ENCODE measurements around the gene ZNF217.
"Not testable (repeated sequence)": the region's sequence is repeated elsewhere in the genome, so short reads cannot be mapped to it uniquely, and the experiment has no call there.

Gene ZNF217

DNA sequence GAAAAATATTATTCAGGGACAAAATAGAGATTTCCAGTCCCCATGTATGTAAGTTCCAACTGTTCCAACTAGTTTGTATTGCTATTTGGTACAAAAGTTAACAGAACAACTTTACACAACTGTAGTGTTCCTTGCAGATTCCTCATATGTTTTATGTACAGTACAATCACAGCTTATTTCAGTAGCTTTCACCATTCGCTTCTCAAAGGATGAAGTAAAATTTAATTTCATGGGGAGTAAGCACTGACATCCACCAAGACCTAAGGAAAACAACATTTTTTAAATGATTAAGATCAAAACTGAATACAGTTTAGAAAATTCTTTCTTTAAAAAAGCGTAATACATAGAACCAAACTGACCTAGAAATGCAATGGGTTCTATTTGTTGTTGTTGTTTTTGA, 24.6 kb downstream of the ZNF217 start:
- no peak for DNase-seq (ENCODE audit: low read depth)

DNA sequence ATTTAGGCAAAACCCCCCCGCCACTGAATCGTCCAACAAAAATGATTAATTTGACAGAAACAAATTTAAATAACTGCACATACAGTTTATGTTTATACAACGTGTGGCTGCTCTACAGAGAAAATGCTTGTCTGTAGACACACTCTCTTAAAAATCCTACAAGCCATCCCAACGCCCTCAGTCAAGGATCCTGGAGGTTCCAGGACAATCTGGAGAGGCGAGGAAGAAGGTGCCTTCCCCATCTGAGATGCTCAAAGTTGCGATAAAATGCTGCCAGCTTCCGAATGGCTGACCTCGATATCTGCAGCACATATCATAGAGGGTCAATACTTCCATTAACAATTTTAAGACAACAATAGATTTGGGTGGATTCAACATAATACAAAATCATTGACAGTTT, 25.3 kb downstream of the ZNF217 start:
- DNase-seq (ENCODE audit: low read depth): no peak

DNA sequence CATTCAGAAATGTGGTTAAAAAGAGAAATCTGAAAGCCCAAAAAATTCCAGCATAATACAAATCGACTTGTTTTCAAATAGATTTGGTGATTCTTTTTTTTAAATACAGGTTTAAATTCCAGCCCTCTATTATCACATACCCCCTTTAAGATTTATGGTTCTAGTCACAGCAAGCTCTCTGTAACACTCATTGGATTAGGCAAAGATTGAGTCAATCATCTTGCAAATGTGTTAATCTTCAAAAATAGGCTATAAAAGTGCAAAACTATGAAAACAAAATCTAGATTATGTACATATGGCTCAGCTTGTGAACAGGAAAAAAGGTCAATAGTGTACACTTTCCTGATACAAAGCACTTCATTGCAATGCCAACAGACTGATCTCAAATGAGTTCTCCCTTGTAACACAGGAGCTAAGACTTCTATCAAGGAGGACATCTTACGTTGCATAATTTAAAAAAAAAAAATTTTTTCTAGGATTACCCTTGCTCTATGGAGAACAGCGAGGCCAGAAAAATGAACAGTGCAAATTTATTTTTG, 26.2 kb downstream of the ZNF217 start:
- no peak for DNase-seq (ENCODE audit: low read depth)

DNA sequence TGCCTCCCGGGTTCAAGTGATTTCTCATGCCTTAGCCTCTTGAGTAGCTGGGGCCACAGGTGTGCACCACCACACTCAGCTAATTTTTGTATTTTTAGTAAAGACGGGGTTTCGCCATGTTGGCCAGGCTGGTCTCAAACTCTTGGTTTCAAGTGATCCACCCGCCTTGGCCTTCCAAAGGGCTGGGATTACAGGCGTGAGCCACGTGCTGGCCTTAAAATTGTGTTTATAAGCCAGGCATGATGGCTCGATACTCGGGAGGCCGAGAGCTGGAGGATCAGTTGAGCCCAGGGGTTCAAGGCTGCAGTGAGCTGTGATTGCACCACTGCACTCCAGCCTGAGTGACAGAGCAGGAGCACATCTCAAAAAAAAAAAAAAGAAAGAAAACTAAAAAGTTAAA, 27.0 kb downstream of the ZNF217 start:
- not testable (repeated sequence) for DNase-seq (ENCODE audit: low read depth)

DNA sequence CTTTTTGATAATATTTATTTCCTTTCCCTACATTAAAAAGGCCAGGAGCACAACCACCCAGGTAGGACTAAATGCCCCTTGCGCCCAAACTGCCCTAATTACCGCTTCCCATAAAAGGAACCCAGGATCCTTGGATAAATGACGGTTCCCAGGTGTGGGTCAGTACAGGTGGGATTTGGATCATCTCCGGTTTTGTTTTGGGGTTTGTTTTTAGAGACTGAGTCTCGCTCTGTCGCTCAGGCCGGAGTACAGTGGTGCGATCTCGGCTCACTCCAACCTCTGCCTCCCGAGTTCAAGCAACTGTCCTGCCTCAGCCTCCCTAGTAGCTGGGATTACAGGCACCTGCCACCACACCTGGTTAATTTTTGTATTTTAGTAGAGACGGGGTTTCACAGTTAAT, 28.4 kb downstream of the ZNF217 start:
- no peak for DNase-seq (ENCODE audit: low read depth)

DNA sequence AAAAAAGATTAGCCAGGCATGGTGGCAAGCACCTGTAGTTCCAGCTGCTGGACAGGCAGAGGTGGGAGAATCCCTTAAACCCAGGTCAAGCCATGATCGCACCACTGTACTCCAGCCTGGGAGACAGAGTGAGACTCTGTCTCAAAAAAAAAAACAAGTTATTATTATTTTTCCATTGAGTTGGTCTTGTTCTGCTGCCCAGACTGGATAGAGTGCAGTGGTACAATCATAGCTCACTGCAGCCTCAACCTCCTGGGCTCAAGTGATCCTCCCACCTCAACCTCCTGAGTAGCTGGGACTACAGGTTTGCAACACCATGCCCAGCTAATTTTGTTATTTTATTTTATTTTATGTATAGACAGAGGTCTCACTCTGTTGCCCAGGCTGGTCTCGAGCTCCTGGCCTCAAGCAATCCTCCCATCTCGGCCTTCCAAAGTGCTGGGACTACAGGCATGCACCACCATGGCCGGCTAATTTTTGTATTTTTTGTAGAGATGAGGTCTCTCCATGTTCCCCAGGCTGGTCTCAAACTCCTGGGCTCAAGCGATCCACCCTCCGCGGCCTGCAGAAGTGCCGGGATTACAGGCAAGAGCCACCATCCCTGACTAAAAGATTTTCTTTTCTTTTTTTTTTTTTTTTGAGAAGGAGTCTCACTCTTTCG, 31.4 kb downstream of the ZNF217 start:
- not testable (repeated sequence) for DNase-seq (ENCODE audit: low read depth)

DNA sequence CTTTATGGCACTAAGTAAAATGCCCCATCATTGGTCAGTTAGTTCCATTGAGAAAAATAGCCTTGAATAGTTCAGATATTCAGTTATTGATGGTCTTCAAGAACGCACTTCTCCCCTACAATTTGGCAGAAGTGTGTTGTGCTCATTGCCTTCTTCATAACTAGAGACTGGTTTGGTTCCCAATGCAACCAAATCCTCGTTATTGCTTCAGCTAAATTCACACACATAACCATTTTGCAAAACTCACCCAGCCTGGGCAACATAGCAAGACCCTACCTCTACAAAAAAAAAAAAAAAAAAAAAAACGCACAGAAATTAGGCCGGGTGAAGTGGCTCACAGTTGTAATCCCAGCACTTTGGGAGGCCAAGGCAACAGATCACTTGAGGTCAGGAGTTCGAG, 32.1 kb downstream of the ZNF217 start:
- no peak for DNase-seq (ENCODE audit: low read depth)

DNA sequence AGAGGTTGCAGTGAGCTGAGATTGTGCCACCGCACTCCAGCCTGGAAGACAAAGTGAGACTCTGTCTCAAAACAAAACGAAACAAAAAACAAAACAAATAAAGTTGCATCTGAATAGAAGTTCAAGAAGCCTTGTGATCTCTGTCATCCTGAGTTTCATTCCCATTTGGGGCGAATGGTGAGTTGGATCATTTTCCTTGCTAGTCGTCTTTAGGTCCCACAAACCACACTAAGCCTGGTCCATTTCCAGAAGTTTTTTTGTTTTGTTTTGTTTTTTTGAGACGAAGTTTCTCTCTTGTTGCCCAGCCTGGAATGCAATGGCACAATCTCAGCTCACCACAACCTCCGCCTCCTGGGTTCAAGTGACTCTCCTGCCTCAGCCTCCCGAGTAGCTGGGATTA, 33.8 kb downstream of the ZNF217 start:
- DNase-seq (ENCODE audit: low read depth): no peak

DNA sequence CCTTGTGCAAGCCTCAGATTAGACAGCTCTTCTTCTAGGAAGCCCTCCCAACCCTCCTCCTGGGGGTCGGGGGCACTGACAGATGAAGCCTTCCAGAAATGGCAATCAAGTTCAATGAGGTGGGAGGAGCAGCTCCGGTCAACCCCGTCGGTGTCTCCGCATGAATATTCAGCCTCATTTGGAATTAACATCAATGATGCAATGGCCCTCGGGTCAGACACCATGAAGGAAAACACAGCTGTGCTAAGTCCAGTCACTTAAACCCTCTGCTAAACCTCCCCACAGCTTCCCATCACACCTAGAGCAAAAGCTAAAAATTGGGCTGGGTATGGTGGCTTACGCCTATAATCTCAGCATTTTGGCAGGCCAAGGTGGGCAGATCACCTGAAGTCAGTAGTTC, 36.5 kb downstream of the ZNF217 start:
- no peak for DNase-seq (ENCODE audit: low read depth)

DNA sequence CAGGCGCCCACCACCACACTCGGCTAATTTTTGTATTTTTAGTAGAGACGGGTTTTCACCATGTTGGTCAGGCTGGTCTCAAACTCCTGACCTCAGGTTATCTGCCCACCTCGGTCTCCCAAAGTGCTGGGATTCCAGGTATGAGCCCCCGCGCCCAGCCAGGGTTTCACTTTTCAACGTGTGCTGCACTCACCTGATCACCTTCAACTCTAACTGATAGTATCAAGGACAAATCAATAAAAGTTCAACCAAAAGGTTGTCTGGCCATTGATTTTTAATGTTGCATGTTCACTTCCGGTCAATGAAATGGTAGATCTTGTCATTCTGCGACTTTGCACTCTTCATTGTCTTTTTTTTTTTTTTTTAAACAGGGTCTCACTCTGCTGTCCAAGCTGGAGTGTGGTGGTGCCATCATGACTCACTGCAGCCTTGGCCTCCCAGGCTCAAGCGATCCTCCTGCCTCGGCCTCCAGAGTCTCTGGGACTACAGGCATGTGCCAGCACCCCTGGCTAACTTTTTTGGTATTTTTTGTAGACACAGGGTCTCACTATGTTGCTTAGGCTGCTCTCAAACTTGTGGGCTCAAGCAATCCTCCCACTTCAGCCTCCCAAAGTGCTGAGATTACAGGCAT, 37.3 kb downstream of the ZNF217 start:
- no peak for DNase-seq (ENCODE audit: low read depth)

DNA sequence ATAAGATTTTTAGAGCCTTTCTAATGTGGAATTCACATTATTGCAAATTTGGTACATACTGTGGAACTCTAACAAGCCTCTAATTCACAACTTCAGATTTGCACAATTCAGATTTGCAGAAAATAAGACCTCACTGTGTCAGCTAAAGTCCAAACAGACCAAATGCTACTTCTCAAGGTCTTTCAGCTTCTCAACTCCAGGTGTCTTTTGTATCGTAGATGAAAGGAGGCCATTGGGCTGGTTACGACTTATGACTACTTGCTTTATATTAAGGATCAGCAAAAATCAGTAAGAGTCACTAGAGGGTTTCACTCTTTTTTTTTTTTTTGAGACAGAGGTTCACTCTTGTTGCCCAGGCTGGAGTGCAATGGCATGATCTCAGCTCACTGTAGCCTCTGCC, 37.8 kb downstream of the ZNF217 start:
- no peak for DNase-seq (ENCODE audit: low read depth)

DNA sequence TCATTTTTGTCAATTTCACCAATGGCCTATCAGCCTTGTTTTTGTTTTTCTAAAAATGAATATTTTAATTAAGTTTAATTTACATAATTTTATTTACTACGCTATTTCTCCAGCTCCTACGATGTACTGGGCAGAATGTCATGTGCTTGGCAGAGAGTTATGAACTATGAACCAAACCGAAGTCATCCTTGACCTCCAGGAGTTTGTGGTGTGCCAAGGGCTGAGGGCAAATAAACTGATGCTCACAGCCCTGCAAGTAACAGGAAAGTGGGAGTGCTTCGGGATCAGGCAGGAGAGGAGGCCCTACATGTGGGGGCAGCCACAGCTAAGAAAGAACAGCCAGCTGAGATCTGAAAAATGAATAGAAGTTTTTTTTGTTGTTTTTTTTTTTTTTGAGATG, 38.6 kb downstream of the ZNF217 start:
- DNase-seq (ENCODE audit: low read depth): no peak

DNA sequence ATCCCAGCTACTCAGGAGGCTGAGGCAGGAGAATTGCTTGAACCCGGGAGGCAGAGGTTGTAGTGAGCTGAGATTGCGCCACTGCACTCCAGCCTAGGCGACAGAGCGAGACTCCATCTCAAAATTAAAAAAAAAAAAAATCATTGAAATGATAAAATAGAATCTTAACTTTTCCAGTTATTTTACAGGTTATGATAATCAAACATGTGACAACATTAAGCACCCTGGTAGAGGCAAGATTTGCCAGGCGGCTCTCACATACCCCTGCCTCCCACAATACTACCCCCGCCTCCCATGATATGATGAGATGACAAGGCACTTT, 41.1 kb downstream of the ZNF217 start:
- not testable (repeated sequence) for DNase-seq (ENCODE audit: low read depth)

DNA sequence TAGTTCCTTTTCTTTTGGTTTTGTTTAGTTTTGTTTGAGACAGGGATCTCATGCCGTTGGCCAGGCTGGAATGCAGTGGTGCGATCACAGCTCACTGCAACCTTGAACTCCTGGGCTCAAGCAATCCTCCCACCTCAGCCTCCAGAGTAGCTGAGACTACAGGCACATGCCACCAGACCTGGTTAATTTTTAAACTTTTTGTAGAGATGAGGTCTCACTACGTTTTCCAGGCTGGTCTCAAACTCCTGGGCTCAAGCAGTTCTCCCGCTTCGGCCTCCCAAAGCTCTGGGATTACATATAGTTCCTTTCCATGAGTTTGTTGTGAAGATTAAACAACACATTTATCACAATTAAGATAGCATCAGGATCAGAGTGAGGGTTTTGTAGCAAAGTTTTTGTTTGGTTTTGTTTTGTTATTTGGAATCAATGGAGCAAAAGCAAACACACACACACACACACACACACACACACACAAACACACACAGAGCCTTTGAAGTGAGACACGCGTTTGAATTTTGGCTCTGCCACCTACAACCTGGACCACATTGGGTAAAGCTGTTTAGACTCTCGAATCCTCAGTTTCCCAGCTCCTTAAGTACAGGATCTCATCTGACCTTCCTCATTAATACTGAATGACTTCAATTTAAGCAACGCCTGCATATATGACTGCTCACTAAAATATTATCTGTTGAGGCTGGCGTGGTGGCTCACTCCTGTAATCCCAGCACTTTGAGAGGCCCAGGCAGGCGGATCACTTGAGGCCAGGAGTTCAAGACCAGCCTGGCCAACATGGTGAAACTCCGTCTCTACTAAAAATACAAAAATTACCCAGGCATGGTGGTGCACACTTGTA, 41.7 kb downstream of the ZNF217 start:
- DNase-seq (ENCODE audit: low read depth): not testable (repeated sequence)

DNA sequence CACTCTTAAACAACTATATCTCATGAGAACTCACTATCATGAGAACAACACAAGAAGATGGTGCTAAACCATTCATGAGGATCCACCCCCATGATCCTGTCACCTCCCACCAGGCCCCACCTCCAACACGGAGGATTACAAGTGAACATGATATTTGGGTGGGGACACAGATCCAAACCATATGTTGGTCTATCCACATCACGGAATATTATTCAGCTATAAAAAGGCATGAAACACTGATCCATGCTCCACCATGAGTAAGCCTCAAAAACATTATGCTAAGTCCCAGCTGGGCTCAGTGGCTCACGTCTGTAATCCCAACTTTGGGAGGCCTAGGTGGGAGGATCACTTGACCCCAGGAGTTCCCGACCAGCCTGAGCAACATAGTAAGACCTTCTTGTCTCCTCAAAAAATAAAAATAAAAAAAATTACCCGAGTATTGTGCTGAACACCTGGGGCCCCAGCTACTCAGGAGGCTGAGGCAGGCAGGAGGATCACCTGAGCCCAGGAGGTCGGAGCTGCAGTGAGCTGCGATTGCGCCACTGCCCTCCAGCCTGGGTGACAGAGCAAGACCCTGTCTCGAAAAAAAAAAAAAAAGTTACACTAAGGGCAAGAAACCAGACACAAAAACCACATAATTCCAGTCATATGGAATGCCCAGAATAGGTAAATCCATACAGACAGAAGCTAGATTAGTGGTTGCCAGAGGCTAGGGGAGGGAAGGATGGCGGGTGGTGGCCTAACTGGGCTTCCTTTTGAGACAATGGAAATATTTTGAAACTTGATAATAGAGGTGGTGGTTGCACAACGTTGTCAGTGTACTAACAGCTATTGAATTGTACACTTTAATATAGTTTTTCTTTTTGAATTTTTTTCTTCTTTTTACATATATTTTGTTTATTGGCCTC, 43.1 kb downstream of the ZNF217 start:
- no peak for DNase-seq (ENCODE audit: low read depth)

DNA sequence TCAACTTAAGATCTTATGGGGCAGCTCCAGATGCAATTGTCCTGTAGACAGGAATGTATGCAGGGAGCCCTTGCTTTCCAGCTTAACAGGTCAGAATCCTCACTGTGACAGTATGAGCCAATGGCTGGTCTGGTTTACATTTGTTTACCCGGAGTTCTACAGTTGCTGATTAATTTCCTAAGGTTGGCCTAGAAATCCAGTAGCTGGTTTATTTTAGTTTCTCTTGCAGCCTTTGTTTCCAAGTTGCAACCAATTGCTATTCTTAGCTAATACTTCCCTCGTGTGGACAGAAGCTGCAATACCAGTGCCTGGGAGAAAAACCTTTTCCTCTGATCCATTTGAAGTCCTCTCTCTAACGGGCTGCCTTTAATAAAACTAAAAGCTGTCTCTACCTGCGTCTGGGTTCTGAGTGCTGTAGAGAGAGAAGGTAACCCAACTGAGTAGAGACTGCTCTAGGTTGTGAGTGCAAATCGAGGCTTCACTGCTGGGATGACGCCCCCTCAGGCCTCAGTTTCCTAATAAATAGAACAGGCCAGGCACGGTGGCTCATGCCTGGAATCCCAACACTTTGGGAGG, 45.9 kb downstream of the ZNF217 start:
- DNase-seq (ENCODE audit: low read depth): no peak

DNA sequence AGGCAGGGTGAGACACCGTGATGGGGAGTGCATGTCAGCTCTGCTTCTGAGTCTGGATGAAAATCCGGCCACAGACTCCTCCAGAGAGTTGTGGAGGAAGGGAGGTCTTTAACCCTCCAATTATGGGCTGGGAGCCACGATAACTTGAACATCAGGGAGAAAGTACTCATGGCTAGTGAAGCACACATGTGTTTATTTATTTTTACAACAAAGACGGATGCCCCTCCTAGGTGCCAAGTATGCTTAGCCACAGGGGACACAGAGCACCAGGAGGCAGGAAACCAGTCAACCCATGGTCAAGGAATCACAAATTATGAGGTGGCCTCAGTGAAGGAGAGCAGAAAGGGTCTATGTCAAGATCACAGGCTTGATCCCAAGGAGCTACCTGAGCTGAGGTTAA, 54.1 kb downstream of the ZNF217 start:
- DNase-seq (ENCODE audit: low read depth): no peak

DNA sequence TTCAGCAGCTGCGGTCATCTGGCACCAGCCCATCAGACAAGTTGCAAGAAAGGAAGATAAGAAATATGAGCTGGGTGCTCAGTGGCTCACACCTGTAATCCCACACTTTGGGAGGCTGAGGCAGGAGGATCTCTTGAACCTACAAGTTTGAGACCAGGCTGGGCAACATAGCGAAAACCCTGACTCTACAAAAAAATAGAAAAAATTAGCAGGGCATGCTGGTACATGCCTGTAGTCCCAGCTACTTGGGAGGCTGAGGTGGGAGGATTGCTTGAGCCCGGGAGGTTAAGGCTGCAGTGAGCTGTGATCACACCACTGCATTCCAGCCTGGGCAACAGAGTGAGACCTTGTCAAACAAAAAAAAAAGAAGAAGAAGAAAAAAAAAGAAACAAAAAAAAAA, 57.3 kb downstream of the ZNF217 start:
- not testable (repeated sequence) for DNase-seq (ENCODE audit: low read depth)

DNA sequence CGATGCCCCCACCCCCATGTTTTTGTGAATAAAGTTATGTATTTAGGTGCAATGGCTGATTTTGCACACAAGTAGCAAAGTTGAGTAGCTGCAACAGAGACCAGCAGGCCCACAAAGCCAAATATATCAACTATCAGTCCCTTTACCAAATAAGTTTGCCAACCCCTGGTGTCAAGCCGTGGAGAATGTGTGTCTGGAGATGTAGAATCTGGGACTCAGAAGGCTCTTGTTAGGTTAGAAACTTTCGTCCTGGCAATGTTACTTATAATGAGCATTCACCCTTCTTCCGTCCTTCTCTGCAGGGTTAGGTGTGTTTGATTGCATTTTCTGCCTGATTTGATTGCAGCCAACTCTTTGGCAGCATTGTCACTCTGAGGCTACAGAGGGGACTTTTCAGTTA, 57.8 kb downstream of the ZNF217 start:
- no peak for DNase-seq (ENCODE audit: low read depth)

DNA sequence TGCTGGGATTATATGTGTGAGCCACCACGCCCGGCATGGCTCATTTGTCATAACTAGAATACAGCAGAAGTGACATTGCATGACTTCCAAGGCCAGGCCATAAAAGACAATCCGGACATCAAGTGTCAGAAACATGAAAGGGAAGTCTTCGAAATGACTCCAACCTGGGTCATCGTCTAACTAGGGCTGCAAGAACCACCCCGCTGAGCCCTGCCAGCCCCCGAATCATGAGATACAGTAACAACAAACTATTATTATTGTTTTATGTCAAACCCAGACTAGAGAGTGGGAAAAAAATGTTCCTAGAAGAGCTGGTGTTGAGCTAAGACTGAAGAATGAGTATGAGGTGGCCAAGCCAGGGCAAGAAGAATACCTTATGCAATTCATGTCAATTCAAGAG, 59.6 kb downstream of the ZNF217 start:
- DNase-seq (ENCODE audit: low read depth): no peak

DNA sequence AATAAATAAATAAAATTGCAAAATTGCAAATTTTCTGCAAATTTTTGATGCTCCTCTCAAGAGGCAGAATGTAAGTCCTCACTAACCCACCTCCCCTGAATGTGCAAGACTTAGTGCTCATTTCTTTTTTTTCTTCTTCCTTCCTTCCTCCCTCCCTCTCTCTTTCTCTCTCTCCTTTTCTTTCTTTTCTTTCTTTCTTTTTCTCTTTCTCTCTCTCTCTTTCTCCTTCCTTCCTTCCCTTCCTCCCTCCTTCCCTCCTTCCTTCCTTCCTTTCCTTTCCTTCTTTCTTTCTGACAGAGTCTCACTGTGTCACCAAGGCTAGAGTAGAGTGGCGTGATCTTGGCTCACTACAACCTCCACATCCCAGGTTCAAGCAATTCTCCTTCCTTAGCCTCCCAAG, 60.1 kb downstream of the ZNF217 start:
- DNase-seq (ENCODE audit: low read depth): no peak
